ENCODE data around the gene ARID5A.
A peak's percentile ranks its signal among the peaks of the same experiment; 100 is the strongest.

Gene ARID5A

GRCh38 chr2:96528006-96528699 lies 8.4 kb upstream of the ARID5A start:
- H3K4me3 ChIP-seq (ENCODE audit: low read length), result peak overlapping the region; percentile 31
- no peak for DNase-seq (ENCODE audit: low read depth)
- TF ChIP-seq, protein P1, sequence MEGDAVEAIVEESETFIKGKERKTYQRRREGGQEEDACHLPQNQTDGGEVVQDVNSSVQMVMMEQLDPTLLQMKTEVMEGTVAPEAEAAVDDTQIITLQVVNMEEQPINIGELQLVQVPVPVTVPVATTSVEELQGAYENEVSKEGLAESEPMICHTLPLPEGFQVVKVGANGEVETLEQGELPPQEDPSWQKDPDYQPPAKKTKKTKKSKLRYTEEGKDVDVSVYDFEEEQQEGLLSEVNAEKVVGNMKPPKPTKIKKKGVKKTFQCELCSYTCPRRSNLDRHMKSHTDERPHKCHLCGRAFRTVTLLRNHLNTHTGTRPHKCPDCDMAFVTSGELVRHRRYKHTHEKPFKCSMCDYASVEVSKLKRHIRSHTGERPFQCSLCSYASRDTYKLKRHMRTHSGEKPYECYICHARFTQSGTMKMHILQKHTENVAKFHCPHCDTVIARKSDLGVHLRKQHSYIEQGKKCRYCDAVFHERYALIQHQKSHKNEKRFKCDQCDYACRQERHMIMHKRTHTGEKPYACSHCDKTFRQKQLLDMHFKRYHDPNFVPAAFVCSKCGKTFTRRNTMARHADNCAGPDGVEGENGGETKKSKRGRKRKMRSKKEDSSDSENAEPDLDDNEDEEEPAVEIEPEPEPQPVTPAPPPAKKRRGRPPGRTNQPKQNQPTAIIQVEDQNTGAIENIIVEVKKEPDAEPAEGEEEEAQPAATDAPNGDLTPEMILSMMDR (conservative IDR thresholded peaks at IDR 0.05; ENCODE audit: low read depth, low read length), result no peak

DNA sequence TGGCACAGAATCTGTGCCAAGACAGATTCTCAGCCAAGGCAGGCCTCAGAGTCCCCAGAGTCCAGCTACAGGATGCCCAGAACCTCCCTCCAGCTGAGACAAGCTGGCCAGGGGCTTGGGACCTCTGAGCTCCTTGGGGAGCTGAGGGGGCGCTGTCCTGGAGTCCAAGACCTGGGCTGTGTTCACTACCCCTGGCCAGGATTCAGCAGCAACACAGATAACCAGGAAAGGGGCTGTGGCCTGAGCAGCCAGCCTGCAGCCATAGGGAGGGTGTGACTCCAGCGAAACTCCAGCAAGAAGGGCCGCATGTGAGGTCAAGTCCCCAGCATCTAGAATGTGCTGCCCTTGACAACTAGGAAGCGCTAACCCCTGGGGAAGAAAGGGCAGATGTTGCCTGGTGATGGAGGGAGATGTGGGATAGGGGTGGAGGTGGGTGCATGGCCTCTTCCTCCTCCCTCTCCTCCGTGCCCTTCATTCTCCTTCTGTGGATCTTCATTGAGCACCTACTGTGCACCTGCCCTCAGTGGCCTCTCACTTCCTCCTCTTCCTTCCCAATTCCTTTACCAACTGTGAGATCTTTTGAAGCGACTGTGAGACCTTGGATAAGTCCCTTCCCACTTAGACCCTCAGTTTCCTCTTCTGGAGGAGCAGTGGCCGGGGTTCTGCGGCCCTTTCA lies 7.7 kb upstream of the ARID5A start:
- no peak overlapping the region for H3K4me3 ChIP-seq (ENCODE audit: low read length)
- no peak for DNase-seq (ENCODE audit: low read depth)
- TF ChIP-seq, protein P1 (conservative IDR thresholded peaks at IDR 0.05; ENCODE audit: low read depth, low read length), result no peak

GRCh38 chr2:96529376-96530143 lies 7.0 kb upstream of the ARID5A start:
- TF ChIP-seq, protein P1 (conservative IDR thresholded peaks at IDR 0.05; ENCODE audit: low read depth, low read length), result no peak
- H3K4me3 ChIP-seq (ENCODE audit: low read length), result no peak overlapping the region
- no peak for DNase-seq (ENCODE audit: low read depth)

DNA sequence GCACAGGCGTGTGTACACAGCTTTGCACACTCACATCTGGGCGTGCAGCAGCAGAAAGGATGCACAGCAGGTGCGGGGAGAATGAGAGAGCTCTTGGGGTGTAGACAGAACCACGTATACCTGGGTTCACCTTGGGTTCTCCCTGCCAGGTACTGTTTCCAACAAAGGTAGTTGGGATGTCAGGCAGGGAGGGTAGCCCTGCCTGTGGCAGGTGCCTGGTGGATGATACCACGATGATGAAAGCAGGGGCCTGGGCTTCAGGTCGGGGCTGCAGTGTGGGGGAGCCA lies 6.5 kb upstream of the ARID5A start:
- TF ChIP-seq, protein P1 (conservative IDR thresholded peaks at IDR 0.05; ENCODE audit: low read depth, low read length), result no peak
- H3K4me3 ChIP-seq (ENCODE audit: low read length), result no peak overlapping the region
- no peak for DNase-seq (ENCODE audit: low read depth)

- TF ChIP-seq, protein P1 (conservative IDR thresholded peaks at IDR 0.05; ENCODE audit: low read depth, low read length), result no peak
- no peak overlapping the region for H3K4me3 ChIP-seq (ENCODE audit: low read length)
- DNase-seq (ENCODE audit: low read depth), result no peak
Measured at GRCh38 chr2:96530474-96531357, 5.8 kb upstream of the ARID5A start.

DNA sequence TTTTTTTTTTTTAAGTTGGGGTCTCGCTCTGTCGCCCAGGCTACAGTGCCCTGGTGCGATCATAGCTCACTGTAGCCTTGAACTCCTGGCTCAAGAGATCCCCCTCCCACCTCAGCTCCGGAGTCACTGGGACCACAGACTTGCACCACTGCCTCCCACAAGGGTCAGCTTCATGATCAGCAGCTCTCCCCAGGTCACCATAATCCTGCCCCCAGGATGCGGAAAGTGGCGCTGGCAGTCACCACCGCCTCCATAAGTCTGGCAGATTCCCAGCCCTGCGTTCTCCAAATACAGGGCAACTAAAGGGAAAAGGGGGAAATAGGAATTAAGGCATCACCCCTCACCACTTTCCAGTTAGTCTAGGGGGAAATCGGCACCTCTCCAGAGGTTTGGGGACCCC lies 5.2 kb upstream of the ARID5A start:
- DNase-seq (ENCODE audit: low read depth), result no peak
- TF ChIP-seq, protein P1 (conservative IDR thresholded peaks at IDR 0.05; ENCODE audit: low read depth, low read length), result no peak
- peak overlapping the region; percentile 36 for H3K4me3 ChIP-seq (ENCODE audit: low read length)
